ENCODE measurements around the gene S1PR1. TPM values are rescaled to one million over a fixed set of nuclear protein-coding genes. Genes with fewer than 3 reads are reported as not detected.

The S1PR1 gene
- total RNA-seq, 2 donors from 2014 or later: 4.4 to 10.7 TPM

- Histone ChIP-seq H3K4me3 (peak overlapping the region; percentile 46), H3K9me3 (no peaks in the 10 kb centered on the region), H3K9ac (ENCODE audit: low read depth in 2 of 2, low read length in 2 of 2) (peak overlapping the region; percentile 26 to 47), H3K27ac (peak overlapping the region; percentile 31), H3K36me3 (no peaks in the 10 kb centered on the region), H3K27me3 (peaks cover 23% of the 10 kb centered on the region), H3K4me1 (no peaks in the 10 kb centered on the region)
- no peak for TF ChIP-seq CTCF (IDR thresholded peaks at IDR 0.05)
- peak; percentile 24 for DNase-seq
- intact Hi-C loops (cut with DNase I): no loop called here
Observed at GRCh38 chr1:101235696-101236515, 913 bp upstream of the S1PR1 start.

- intact Hi-C loops (cut with DNase I): no loop called here
- Histone ChIP-seq H3K36me3 (no peaks in the 10 kb centered on the region), H3K27ac (peak overlapping the region; percentile 16), H3K4me1 (no peaks in the 10 kb centered on the region), H3K4me3 (peak overlapping the region; percentile 46), H3K9me3 (no peaks in the 10 kb centered on the region), H3K9ac (ENCODE audit: low read depth in 2 of 2, low read length in 2 of 2) (peak overlapping the region in 1 of 2 donors; percentile 32), H3K27me3 (peaks cover 23% of the 10 kb centered on the region)
- DNase-seq: no peak
- no peak for TF ChIP-seq CTCF (IDR thresholded peaks at IDR 0.05)
Observed at GRCh38 chr1:101237229-101237837, 514 bp downstream of the S1PR1 start.

DNA sequence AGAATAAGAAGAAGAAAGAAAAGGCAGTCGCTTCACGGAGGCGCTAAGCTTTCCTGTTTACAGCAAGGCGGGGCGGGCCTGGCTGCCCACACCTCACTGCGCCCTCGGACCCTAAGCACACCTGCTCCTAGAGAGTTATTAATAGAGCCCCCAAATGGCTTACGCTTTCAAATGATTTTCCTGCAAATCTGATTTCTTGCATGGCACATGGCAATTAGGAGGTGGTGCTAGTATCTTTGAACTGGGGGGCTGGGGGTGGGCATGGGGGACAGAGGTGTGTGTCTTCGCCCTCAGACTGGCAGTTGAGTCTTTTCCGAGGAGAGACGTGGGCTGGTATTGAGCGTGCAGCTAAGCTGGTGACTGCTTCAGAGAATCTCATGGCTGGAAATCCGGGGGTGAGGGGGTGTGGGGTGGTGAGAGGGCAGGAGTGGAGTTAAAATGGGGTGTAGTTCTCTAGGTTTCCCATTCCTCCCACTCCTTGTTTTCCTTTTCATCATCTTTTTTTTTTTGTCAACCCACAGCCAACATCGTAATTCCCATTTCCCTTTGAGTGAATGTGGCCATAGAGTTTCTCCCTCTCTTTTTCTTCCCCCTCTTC lies 1.3 kb downstream of the S1PR1 start:
- no peak for TF ChIP-seq CTCF (IDR thresholded peaks at IDR 0.05)
- no peaks in the 10 kb centered on the region for H3K9me3 ChIP-seq
- no peak for DNase-seq
- H3K9ac ChIP-seq (ENCODE audit: low read depth in 2 of 2, low read length in 2 of 2): no peak overlapping the region
- H3K36me3 ChIP-seq: no peaks in the 10 kb centered on the region
- intact Hi-C loops (cut with DNase I): no loop called here
- H3K4me1 ChIP-seq: no peaks in the 10 kb centered on the region
- H3K4me3 ChIP-seq: peak overlapping the region; percentile 46
- peak overlapping the region; percentile 24 for H3K27ac ChIP-seq
- H3K27me3 ChIP-seq: peaks cover 23% of the 10 kb centered on the region

DNA sequence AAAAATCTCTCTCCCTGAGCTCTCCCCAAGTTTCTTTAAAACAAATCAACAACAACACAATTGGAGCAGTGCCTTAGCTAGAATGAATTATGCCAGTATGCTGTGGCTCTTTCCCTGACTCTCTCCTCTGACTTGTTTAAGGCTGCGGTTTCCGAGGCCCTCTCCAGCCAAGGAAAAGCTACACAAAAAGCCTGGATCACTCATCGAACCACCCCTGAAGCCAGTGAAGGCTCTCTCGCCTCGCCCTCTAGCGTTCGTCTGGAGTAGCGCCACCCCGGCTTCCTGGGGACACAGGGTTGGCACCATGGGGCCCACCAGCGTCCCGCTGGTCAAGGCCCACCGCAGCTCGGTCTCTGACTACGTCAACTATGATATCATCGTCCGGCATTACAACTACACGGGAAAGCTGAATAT lies 1.9 kb downstream of the S1PR1 start:
- intact Hi-C loops (cut with DNase I): no loop called here
- Histone ChIP-seq H3K36me3 (no peaks in the 10 kb centered on the region), H3K4me1 (no peaks in the 10 kb centered on the region), H3K4me3 (peak overlapping the region; percentile 46), H3K9me3 (no peaks in the 10 kb centered on the region), H3K27me3 (peaks cover 23% of the 10 kb centered on the region), H3K9ac (ENCODE audit: low read depth in 2 of 2, low read length in 2 of 2) (no peak overlapping the region), H3K27ac (peak overlapping the region; percentile 24)
- peak; percentile 84 for DNase-seq
- peak; percentile 97 for TF ChIP-seq CTCF (IDR thresholded peaks at IDR 0.05)
